Measurements from ENCODE around the gene STRBP. TPM values are rescaled to one million over a fixed set of nuclear protein-coding genes. Genes with fewer than 3 reads are reported as not detected.

Gene STRBP
- total and polyA plus RNA-seq, 2 of the 8 experiments (the other 6 are each of a cell fraction or from before 2014, with no cell fraction given) = 29.7 to 105 TPM

- Histone ChIP-seq H3K18ac (ENCODE audit: extremely low read depth, low read length) (no peak overlapping the region), H4K5ac (ENCODE audit: insufficient read length, low read depth, low read length) (no peak overlapping the region), H3K27me3 (replicated peaks in 1 of 4; ENCODE audit: control insufficient read depth in 3 of 4, extremely low read depth in 1 of 4, insufficient read depth in 3 of 4, low read length in 3 of 4) (no peaks in the 10 kb centered on the region), H2BK12ac (ENCODE audit: low read depth, low read length) (0 out of 2 replicates have a peak overlapping the region, but pooled peaks have one; percentile 9), H3K36me3 (ENCODE audit: control insufficient read depth in 2 of 4, insufficient read depth in 4 of 4, low read length in 3 of 4) (peaks cover 4 to 25% (median 18%) of the 10 kb centered on the region in 4 experiments), H2BK5ac (ENCODE audit: low read depth, low read length) (peak overlapping the region; percentile 56), H4K91ac (replicated peaks; ENCODE audit: insufficient read length, low read length) (no peak overlapping the region), H4K8ac (ENCODE audit: extremely low read depth, insufficient read depth, low read length) (peak overlapping the region; percentile 41; the same call in 1 of the 2 replicates), H2BK120ac (replicated peaks; ENCODE audit: low read depth, low read length) (no peak overlapping the region), H3K14ac (ENCODE audit: insufficient read length) (no peak overlapping the region), H3K79me1 (ENCODE audit: low read depth, low read length) (peaks cover 2% of the 10 kb centered on the region; the same call in 1 of the 2 replicates), H3K4me1 (replicated peaks in 1 of 4; ENCODE audit: control insufficient read depth in 3 of 4, insufficient read depth in 4 of 4, low read length in 3 of 4) (peaks cover 0 to 11% (median 5%) of the 10 kb centered on the region in 4 experiments; a peak in 5 of 7 replicates), H3K4me2 (ENCODE audit: insufficient read depth in 1 of 2, low read depth in 2 of 2, low read length in 2 of 2) (no peak overlapping the region), H3K9me3 (ENCODE audit: insufficient read depth in 2 of 2, low read depth in 1 of 2, low read length in 1 of 2) (no peaks in the 10 kb centered on the region), H3K56ac (replicated peaks; ENCODE audit: insufficient read length, low read depth, low read length) (no peak overlapping the region), H3K23me2 (ENCODE audit: low read depth, low read length) (no peaks in the 10 kb centered on the region), H3K9ac (replicated peaks in 1 of 4; ENCODE audit: extremely low read depth in 1 of 4, low read depth in 3 of 4, low read length in 3 of 4) (0 out of 7 replicates have a peak overlapping the region, but pooled peaks of 2 of the 4 experiments have one; percentile 8 to 20), H2AK5ac (ENCODE audit: low read depth, low read length) (no peak overlapping the region), H2AFZ (ENCODE audit: low read length) (no peak overlapping the region), H3K23ac (ENCODE audit: insufficient read length) (no peak overlapping the region), H3K79me2 (ENCODE audit: control insufficient read depth in 1 of 2, insufficient read depth in 2 of 2, low read length in 2 of 2) (no peaks in the 10 kb centered on the region), H3K4ac (replicated peaks; ENCODE audit: insufficient read length, low read depth, low read length) (no peak overlapping the region), H3K27ac (ENCODE audit: low read depth, low read length) (no peak overlapping the region), H2BK15ac (ENCODE audit: low read length) (no peak overlapping the region), H2BK20ac (ENCODE audit: low read length) (no peak overlapping the region), H3K4me3 (ENCODE audit: extremely low read depth in 1 of 4, insufficient read depth in 2 of 4, low read depth in 3 of 4, low read length in 4 of 4) (no peak overlapping the region), H4K20me1 (replicated peaks in 1 of 2; ENCODE audit: control insufficient read depth in 1 of 2, insufficient read depth in 2 of 2, low read length in 2 of 2) (peaks cover 4 to 11% of the 10 kb centered on the region in 2 experiments)
- CTCF ChIA-PET (ENCODE audit: partially characterized antibody) = interaction anchor here (1.2 to 3.3 kb wide), 5 partner anchors 10 to 237 kb away, joined by 4 to 21 read pairs (median 9); no protein-coding TSS in a partner anchor
- POLR2A ChIA-PET (ENCODE audit: partially characterized antibody) = interaction anchor here (0.6 to 1.8 kb wide), 5 partner anchors 12 to 238 kb away, joined by 3 to 6 read pairs (median 4); no protein-coding TSS in a partner anchor
- FAIRE-seq = no peak
- 86% methylated on average over 43 of the region's 43 CpGs; no CpG with 5 or more reads in 1 of the 2 experiments for WGBS, 2 experiments (ENCODE audit: extremely low coverage in 1 of 2, insufficient coverage in 1 of 2, insufficient read length in 1 of 2, insufficient replicate concordance in 2 of 2, low coverage in 1 of 2, low lambda C conversion rate in 2 of 2, missing lambda C conversion rate in 1 of 2)
- TF ChIP-seq RXRA (IDR thresholded peaks at IDR 0.05; ENCODE audit: insufficient read depth, low read depth, low read length) (no peak), POLR2A (IDR thresholded peaks at IDR 0.05; ENCODE audit: control extremely low read depth in 1 of 2, low read depth in 2 of 2, low read length in 2 of 2) (0 out of 3 replicates have a peak, but pooled peaks of 1 of the 2 experiments have one; percentile 34), POLR2AphosphoS5 (IDR thresholded peaks at IDR 0.05; ENCODE audit: low read depth, low read length) (peak; percentile 82)
- DNase-seq (ENCODE audit: low read depth in 1 of 2, low spot score in 2 of 2) = no peak
Measured at GRCh38 chr9:123112015-123112975, 156.1 kb downstream of the STRBP start.

Measured in H1 (cell line).